Natural killer cell (primary cell): ENCODE measurements around the gene DACH2. TPM values are rescaled to one million over a fixed set of nuclear protein-coding genes. Genes with fewer than 3 reads are reported as not detected.

Source experiments
- ATAC-seq, 3 donors: fragments of 150-1000 bp in 2 of 3; fragments of 200-7000 bp in 1 of 3; cut with Tn5 transposase; 1 replicate in 1 of 3; 2 replicates in 2 of 3; pipeline ENCODE4 v1.10.0; 2021; ENCODE audit warnings: mild to moderate bottlenecking in 2 of 3, moderate library complexity in 2 of 3
- DNase-seq, 2 donors: peaks; one replicate each; pipeline versions ENCODE4 v3.0.0 to v3.0.0-alpha.2; 2013 to 2021; ENCODE audit warnings: mixed read lengths in 1 of 2
- H3K27ac ChIP-seq: one replicate; pipeline ENCODE4 v1.5.1; 2013; ENCODE audit warnings: mild to moderate bottlenecking, low read length
- H3K27me3 ChIP-seq: one replicate; pipeline ENCODE4 v1.6.1; 2013; ENCODE audit warnings: low read length; ENCODE audit not compliant: control insufficient read depth, insufficient read depth
- H3K36me3 ChIP-seq: one replicate; pipeline ENCODE4 v1.6.1; 2013; ENCODE audit warnings: low read length; ENCODE audit not compliant: control insufficient read depth, insufficient read depth
- H3K4me1 ChIP-seq: one replicate; pipeline ENCODE4 v1.6.1; 2013; ENCODE audit warnings: low read length; ENCODE audit not compliant: control insufficient read depth, insufficient read depth
- H3K4me3 ChIP-seq: one replicate; pipeline ENCODE4 v1.5.1; 2013; ENCODE audit warnings: low read length
- H3K9me3 ChIP-seq: one replicate; pipeline ENCODE4 v1.6.1; 2013; ENCODE audit warnings: low read length; ENCODE audit not compliant: control insufficient read depth, insufficient read depth
- H3K27ac Mint-ChIP-seq, 2 donors: one replicate each; pipeline ENCODE4 v1.8.0; 2022; ENCODE audit warnings: mild to moderate bottlenecking in 2 of 2, mixed read lengths in 2 of 2, moderate library complexity in 1 of 2
- H3K27me3 Mint-ChIP-seq, 2 donors: one replicate each; pipeline ENCODE4 v1.8.0; 2022; ENCODE audit warnings: low read depth in 2 of 2, mixed read lengths in 2 of 2
- H3K36me3 Mint-ChIP-seq: one replicate; pipeline ENCODE4 v1.8.0; 2022; ENCODE audit warnings: mixed read lengths
- H3K4me1 Mint-ChIP-seq, 2 donors: one replicate each; pipeline ENCODE4 v1.8.0; 2022; ENCODE audit warnings: mixed read lengths in 2 of 2
- H3K4me3 Mint-ChIP-seq: one replicate; pipeline ENCODE4 v1.8.0; 2022; ENCODE audit warnings: mild to moderate bottlenecking, moderate library complexity, mixed read lengths
- H3K9me3 Mint-ChIP-seq, 2 donors: one replicate each; pipeline ENCODE4 v1.8.0; 2022; ENCODE audit warnings: mixed read lengths in 2 of 2
- WGBS: methylation state at CpG from one replicate; pipeline ENCODE4 v1.1.7; 2013; ENCODE audit warnings: missing lambda C conversion rate; ENCODE audit not compliant: insufficient coverage; 5-methylcytosine and 5-hydroxymethylcytosine counted together
- intact Hi-C: fragments of 100-400 bp; cut with micrococcal nuclease; formaldehyde crosslinking; loops from one replicate; pipeline ENCODE4 v1.14.2; 2022
- total RNA-seq, 4 donors: library from RNA; stranded (reverse); fragments of 120-200 nt in 1 of 4; gene quantifications; one replicate each; pipeline versions ENCODE4 v1.2.3 to v1.2.4, GENCODE V29; 2013 to 2022
- TF ChIP-seq, protein P1 (sequence below): fragments of 200-600 bp; IDR thresholded peaks from one replicate; pipeline ENCODE4 v1.8.0; 2022; ENCODE audit warnings: antibody characterized with exemption

The DACH2 gene
- total RNA-seq, 3 donors from 2014 or later (not counting 1 experiment from before 2014, with no cell fraction given), result not detected

GRCh38 chrX:86215260-86215659 is 67.0 kb downstream of the DACH2 start:
- intact Hi-C loops, result no loop called here
- TF ChIP-seq, protein P1, sequence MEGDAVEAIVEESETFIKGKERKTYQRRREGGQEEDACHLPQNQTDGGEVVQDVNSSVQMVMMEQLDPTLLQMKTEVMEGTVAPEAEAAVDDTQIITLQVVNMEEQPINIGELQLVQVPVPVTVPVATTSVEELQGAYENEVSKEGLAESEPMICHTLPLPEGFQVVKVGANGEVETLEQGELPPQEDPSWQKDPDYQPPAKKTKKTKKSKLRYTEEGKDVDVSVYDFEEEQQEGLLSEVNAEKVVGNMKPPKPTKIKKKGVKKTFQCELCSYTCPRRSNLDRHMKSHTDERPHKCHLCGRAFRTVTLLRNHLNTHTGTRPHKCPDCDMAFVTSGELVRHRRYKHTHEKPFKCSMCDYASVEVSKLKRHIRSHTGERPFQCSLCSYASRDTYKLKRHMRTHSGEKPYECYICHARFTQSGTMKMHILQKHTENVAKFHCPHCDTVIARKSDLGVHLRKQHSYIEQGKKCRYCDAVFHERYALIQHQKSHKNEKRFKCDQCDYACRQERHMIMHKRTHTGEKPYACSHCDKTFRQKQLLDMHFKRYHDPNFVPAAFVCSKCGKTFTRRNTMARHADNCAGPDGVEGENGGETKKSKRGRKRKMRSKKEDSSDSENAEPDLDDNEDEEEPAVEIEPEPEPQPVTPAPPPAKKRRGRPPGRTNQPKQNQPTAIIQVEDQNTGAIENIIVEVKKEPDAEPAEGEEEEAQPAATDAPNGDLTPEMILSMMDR, result no peak
- Mint-ChIP-seq H3K27ac (no peak overlapping the region), H3K4me3 (no peak overlapping the region), H3K27me3 (peaks cover 2 to 6% of the 10 kb centered on the region in 2 donors), H3K9me3 (peaks cover 2 to 3% of the 10 kb centered on the region in 2 donors), H3K4me1 (no peaks in the 10 kb centered on the region), H3K36me3 (no peaks in the 10 kb centered on the region)
- no peaks in the 10 kb centered on the region for H3K4me1 ChIP-seq
- whole genome bisulfite sequencing, result no CpG with 5 or more reads among the region's 3 CpGs
- H3K27ac ChIP-seq, result no peak overlapping the region
- DNase-seq (no peak), ATAC-seq (no peak)
- H3K9me3 ChIP-seq, result no peaks in the 10 kb centered on the region
- H3K4me3 ChIP-seq, result no peak overlapping the region
- no peaks in the 10 kb centered on the region for H3K27me3 ChIP-seq
- H3K36me3 ChIP-seq, result no peaks in the 10 kb centered on the region

- TF ChIP-seq, protein P1, result no peak
These were observed 89.2 kb downstream of the DACH2 start for GRCh38 chrX:86237482-86237881.

GRCh38 chrX:86241547-86241946 is 93.3 kb downstream of the DACH2 start:
- Mint-ChIP-seq H3K9me3 (peaks cover 5 to 14% of the 10 kb centered on the region in 2 donors), H3K4me3 (no peak overlapping the region), H3K4me1 (no peaks in the 10 kb centered on the region), H3K36me3 (no peaks in the 10 kb centered on the region), H3K27ac (no peak overlapping the region), H3K27me3 (no peaks in the 10 kb centered on the region)
- peaks cover 5% of the 10 kb centered on the region for H3K9me3 ChIP-seq
- DNase-seq (no peak), ATAC-seq (no peak)
- TF ChIP-seq, protein P1, result no peak
- no peaks in the 10 kb centered on the region for H3K36me3 ChIP-seq
- no peaks in the 10 kb centered on the region for H3K4me1 ChIP-seq
- intact Hi-C loops, result no loop called here
- no peak overlapping the region for H3K27ac ChIP-seq
- H3K27me3 ChIP-seq, result no peaks in the 10 kb centered on the region
- WGBS, result 71% methylated on average over 1 of the region's 1 CpG
- H3K4me3 ChIP-seq, result no peak overlapping the region

More at GRCh38 chrX:86237482-86237881, 89.2 kb downstream of the DACH2 start:
- Mint-ChIP-seq H3K36me3 (no peaks in the 10 kb centered on the region), H3K4me1 (no peaks in the 10 kb centered on the region), H3K4me3 (no peak overlapping the region), H3K9me3 (peaks cover 5 to 19% of the 10 kb centered on the region in 2 donors), H3K27ac (no peak overlapping the region), H3K27me3 (no peaks in the 10 kb centered on the region)
- no peak overlapping the region for H3K27ac ChIP-seq
- no peak overlapping the region for H3K4me3 ChIP-seq
- peaks cover 5% of the 10 kb centered on the region for H3K9me3 ChIP-seq
- intact Hi-C loops, result no loop called here
- DNase-seq, result no peak
- ATAC-seq, result no peak
- no peaks in the 10 kb centered on the region for H3K36me3 ChIP-seq
- H3K4me1 ChIP-seq, result no peaks in the 10 kb centered on the region
- 71% methylated on average over 6 of the region's 6 CpGs for WGBS
- no peaks in the 10 kb centered on the region for H3K27me3 ChIP-seq

DNA sequence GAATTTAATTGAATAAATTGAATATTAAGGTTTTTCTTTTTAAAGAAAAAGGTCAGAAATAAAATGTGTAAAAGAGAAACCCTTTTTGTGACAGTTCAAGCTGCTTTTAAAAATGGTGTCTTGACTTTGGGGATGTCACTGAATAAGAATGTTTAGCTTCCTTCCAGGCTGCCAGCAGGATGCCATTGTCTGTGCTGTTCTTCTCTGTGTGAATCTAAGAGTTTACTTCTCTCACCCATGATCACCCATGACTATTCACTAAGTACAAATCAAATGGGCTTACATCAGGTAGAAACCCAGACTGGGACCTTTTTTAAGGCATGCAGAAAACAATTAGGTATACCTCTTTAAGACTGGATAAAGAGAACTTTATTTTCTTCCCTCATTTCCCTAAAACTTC is 115.3 kb downstream of the DACH2 start:
- Mint-ChIP-seq H3K9me3 (no peaks in the 10 kb centered on the region), H3K27ac (no peak overlapping the region), H3K36me3 (no peaks in the 10 kb centered on the region), H3K27me3 (no peaks in the 10 kb centered on the region), H3K4me3 (no peak overlapping the region), H3K4me1 (no peaks in the 10 kb centered on the region)
- intact Hi-C loops, result no loop called here
- no peak overlapping the region for H3K4me3 ChIP-seq
- no peak overlapping the region for H3K27ac ChIP-seq
- no peaks in the 10 kb centered on the region for H3K27me3 ChIP-seq
- no peak for DNase-seq
- no peaks in the 10 kb centered on the region for H3K9me3 ChIP-seq
- H3K4me1 ChIP-seq, result no peaks in the 10 kb centered on the region
- no peak for ATAC-seq
- H3K36me3 ChIP-seq, result no peaks in the 10 kb centered on the region
- TF ChIP-seq, protein P1, result no peak
